GM12878 (cell line): ENCODE results near the gene SNN. TPM values are rescaled to one million over a fixed set of nuclear protein-coding genes. Genes with fewer than 3 reads are reported as not detected.

Experiments used
- ATAC-seq: fragments of 200-7000 bp; cut with Tn5 transposase; 3 replicates; pipeline ENCODE4 v1.9.1; 2020; ENCODE audit warnings: mild to moderate bottlenecking, moderate library complexity
- BruUV-seq: library from RNA; stranded (reverse); fragments of 400-500 nt; replicated peaks from 2 replicates; lab custom pipeline; 2021; lab: Mats Ljungman, UMichigan
- CTCF ChIA-PET: fragments of 300-600 bp; sonication (Branson Sonifier 250); formaldehyde crosslinking; extraction: SDS; loops from one replicate; lab custom pipeline; 2021; ENCODE audit warnings: inconsistent platforms; lab: Yijun Ruan, JAX
- POLR2A ChIA-PET: fragments of 350-600 bp; formaldehyde crosslinking; extraction: SDS; loops from one replicate; lab custom pipeline; 2021; ENCODE audit warnings: inconsistent platforms; lab: Charles Lee
- RAD21 ChIA-PET: fragments of 300-600 bp; sonication (Branson Sonifier 250); formaldehyde crosslinking; loops from one replicate; lab custom pipeline; 2023; ENCODE audit warnings: antibody characterized with exemption; ENCODE audit not compliant: unreplicated experiment; lab: Charles Lee
- SMC1A ChIA-PET: fragments of 300-600 bp; sonication (Branson Sonifier 250); formaldehyde crosslinking; loops from one replicate; lab custom pipeline; 2023; ENCODE audit not compliant: unreplicated experiment, uncharacterized antibody; lab: Charles Lee
- DNase-seq: peaks from one replicate; pipeline ENCODE4 v3.0.0-alpha.2; 2011; ENCODE audit warnings: low read depth, low spot score
- FAIRE-seq: peaks from 3 replicates; lab custom pipeline; 2011; peaks lifted over from hg19 to GRCh38; lab: Jason Lieb, UNC
- H2AFZ ChIP-seq: 2 replicates; pipeline ENCODE4 v1.6.0; 2011; ENCODE audit warnings: low read depth, low read length, control low read depth; ENCODE audit not compliant: control insufficient read depth
- H3K27ac ChIP-seq: 2 replicates; pipeline ENCODE4 v1.5.1; 2011; ENCODE audit warnings: control low read depth; ENCODE audit not compliant: control insufficient read depth, insufficient read depth
- H3K27me3 ChIP-seq, 2 experiments: replicated peaks in 1 of 2; 2 replicates each; pipeline versions ENCODE4 v1.6.0 to v1.6.1; 2011; ENCODE audit warnings: low read length in 1 of 2; ENCODE audit not compliant: control insufficient read depth in 2 of 2, insufficient read depth in 2 of 2
- H3K36me3 ChIP-seq, 2 experiments: 2 replicates each; pipeline ENCODE4 v1.5.1; 2011; ENCODE audit warnings: low read length in 1 of 2; ENCODE audit not compliant: control insufficient read depth in 2 of 2, insufficient read depth in 2 of 2
- H3K4me1 ChIP-seq: 2 replicates; pipeline ENCODE4 v1.6.1; 2011; ENCODE audit warnings: mild to moderate bottlenecking, low read length, moderate library complexity, mixed read lengths; ENCODE audit not compliant: control insufficient read depth, insufficient read depth
- H3K4me2 ChIP-seq: 2 replicates; pipeline ENCODE4 v1.6.0; 2011; ENCODE audit warnings: control low read depth; ENCODE audit not compliant: control insufficient read depth, insufficient read depth
- H3K4me3 ChIP-seq: fragments of 200-600 bp; sonication (generic); 2 replicates; pipeline ENCODE4 v1.5.1; 2016
- H3K79me2 ChIP-seq: 2 replicates; pipeline ENCODE4 v1.6.0; 2011; ENCODE audit warnings: low read length; ENCODE audit not compliant: control insufficient read depth, insufficient read depth
- H3K9ac ChIP-seq: 2 replicates; pipeline ENCODE4 v1.8.0; 2011; ENCODE audit warnings: low read length, control low read depth, mixed read lengths; ENCODE audit not compliant: control insufficient read depth, insufficient read depth
- H3K9me3 ChIP-seq: replicated peaks from 3 replicates; pipeline ENCODE4 v1.5.1; 2011; ENCODE audit warnings: mild to moderate bottlenecking, low read length; ENCODE audit not compliant: control insufficient read depth, insufficient read depth
- H4K20me1 ChIP-seq: 2 replicates; pipeline ENCODE4 v1.6.0; 2011; ENCODE audit not compliant: control insufficient read depth, insufficient read depth
- EGR1 ChIP-seq, 2 experiments: IDR thresholded peaks; 1 replicate in 1 of 2; 2 replicates in 1 of 2; pipeline ENCODE4 v1.6.1; 2011 to 2012; ENCODE audit warnings: low read depth in 2 of 2, low read length in 2 of 2, borderline replicate concordance in 1 of 2, mild to moderate bottlenecking in 1 of 2, moderate library complexity in 1 of 2
- MEF2A ChIP-seq: IDR thresholded peaks from 2 replicates; pipeline ENCODE4 v1.6.1; 2011; ENCODE audit warnings: low read depth, mild to moderate bottlenecking, low read length, moderate library complexity; ENCODE audit not compliant: insufficient read depth
- POLR2AphosphoS2 ChIP-seq: IDR thresholded peaks from 2 replicates; pipeline ENCODE4 v1.6.1; 2011; ENCODE audit warnings: low read depth, mild to moderate bottlenecking, low read length, improper control_type of control experiment, moderate library complexity
- SMAD5 ChIP-seq: IDR thresholded peaks from 2 replicates; pipeline ENCODE4 v1.6.1; 2016; ENCODE audit warnings: antibody characterized with exemption, low read depth
- WGBS: methylation state at CpG from one replicate; pipeline ENCODE4 v1.1.6; 2016; ENCODE audit warnings: low lambda C conversion rate; ENCODE audit not compliant: insufficient replicate concordance, insufficient coverage; ENCODE audit errors: missing lambda C conversion rate; 5-methylcytosine and 5-hydroxymethylcytosine counted together
- in situ Hi-C: fragments of 300-500 bp; cut with MboI; formaldehyde crosslinking; loops from 9 replicates; pipeline ENCODE4 v1.14.3; 2018; ENCODE audit warnings: mixed read lengths
- intact Hi-C: fragments of 100-400 bp; cut with micrococcal nuclease; formaldehyde crosslinking; loops from one replicate; pipeline ENCODE4 v1.14.2; 2022; ENCODE audit not compliant: unreplicated experiment
- polyA plus RNA-seq, 11 experiments: library from polyadenylated mRNA; depleted of rRNA in 4 of 11; unstranded in 6 of 11; stranded (reverse) in 5 of 11; fragments of >200 nt; fragmentation: Nextera tagmentation in 4 of 11; fragmentation: Illumina TruSeq in 1 of 11; extraction: Ambion mirVana in 4 of 11; extraction: Trizol in 1 of 11; gene quantifications; 1 replicate in 1 of 11; 2 replicates in 10 of 11; pipeline versions ENCODE4 v1.2.1 to v1.2.3, GENCODE V29; 2011 to 2016; ENCODE audit warnings: inconsistent platforms in 2 of 11, missing spikeins in 2 of 11, low read depth in 1 of 11
- total RNA-seq, 4 experiments: library from RNA; depleted of rRNA in 3 of 4; stranded (reverse); fragments of >200 nt in 3 of 4; fragmentation: Illumina TruSeq in 1 of 4; extraction: Trizol in 1 of 4; gene quantifications; 2 replicates each; pipeline versions ENCODE4 v1.2.1 to v1.2.3, GENCODE V29; 2013 to 2021

The SNN gene
- total and polyA plus RNA-seq, 10 of the 15 experiments (the other 5 are each of a cell fraction or from before 2014, with no cell fraction given) = 2.2 to 43.4 (median 27.8) TPM

GRCh38 chr16:11699234-11699894 is 31.1 kb downstream of the SNN start:
- DNase-seq (no peak), FAIRE-seq (no peak), ATAC-seq (no peak)
- Histone ChIP-seq H3K27ac (no peak overlapping the region), H3K36me3 (peaks cover 33 to 37% of the 10 kb centered on the region in 2 experiments), H4K20me1 (no peaks in the 10 kb centered on the region; the same call in 1 of the 2 replicates), H3K79me2 (peaks cover 5% of the 10 kb centered on the region), H3K9ac (no peak overlapping the region), H3K9me3 (no peaks in the 10 kb centered on the region), H3K27me3 (no peaks in the 10 kb centered on the region), H3K4me3 (no peak overlapping the region), H3K4me1 (no peaks in the 10 kb centered on the region), H2AFZ (no peak overlapping the region), H3K4me2 (no peak overlapping the region)
- SMC1A ChIA-PET = interaction anchor here (3.4 kb wide), 1 partner anchor 9 kb away, joined by 21 read pairs; no protein-coding TSS in a partner anchor
- in situ Hi-C loops (no loop called here), intact Hi-C loops (no loop called here)
- POLR2A ChIA-PET = no interaction called here
- TF ChIP-seq POLR2AphosphoS2 (no peak), EGR1 (IDR thresholded peaks at IDR 0.05; ENCODE audit: borderline replicate concordance in 1 of 2, low read depth in 2 of 2, low read length in 2 of 2) (no peak), MEF2A (no peak), SMAD5 (no peak)
- CTCF ChIA-PET = interaction anchor here (1.2 to 1.5 kb wide), 2 partner anchors 10 to 15 kb away, joined by 3 to 4 read pairs; no protein-coding TSS in a partner anchor
- RAD21 ChIA-PET = interaction anchor here (0.5 kb wide), 1 partner anchor 57 kb away, joined by 3 read pairs; no protein-coding TSS in a partner anchor
- WGBS = 92% methylated on average over 10 of the region's 10 CpGs
- no TSS peak for BruUV-seq
